Measurements from ENCODE around the gene NSG1.

Gene NSG1

GRCh38 chr4:4426511-4427120 lies 39.7 kb downstream of the NSG1 start:
- TF ChIP-seq CTCF (conservative IDR thresholded peaks at IDR 0.05) = no peak
- H3K27ac ChIP-seq = no peak overlapping the region

- H3K27ac ChIP-seq = no peak overlapping the region
- TF ChIP-seq CTCF (conservative IDR thresholded peaks at IDR 0.05) = no peak
Observed at GRCh38 chr4:4427121-4427870, 40.4 kb downstream of the NSG1 start.

- no peak for TF ChIP-seq CTCF (conservative IDR thresholded peaks at IDR 0.05)
- no peak overlapping the region for H3K27ac ChIP-seq
Observed at GRCh38 chr4:4427886-4428285, 41.0 kb downstream of the NSG1 start.

GRCh38 chr4:4428966-4429875 lies 42.3 kb downstream of the NSG1 start:
- H3K27ac ChIP-seq = no peak overlapping the region

GRCh38 chr4:4430492-4431195 lies 43.7 kb downstream of the NSG1 start:
- TF ChIP-seq CTCF (conservative IDR thresholded peaks at IDR 0.05) = peak; percentile 89
- H3K27ac ChIP-seq = no peak overlapping the region

More at GRCh38 chr4:4428966-4429875, 42.3 kb downstream of the NSG1 start:
- TF ChIP-seq CTCF (conservative IDR thresholded peaks at IDR 0.05) = no peak

- no peak for TF ChIP-seq CTCF (conservative IDR thresholded peaks at IDR 0.05)
- no peak overlapping the region for H3K27ac ChIP-seq
Observed at GRCh38 chr4:4432341-4433125, 45.6 kb downstream of the NSG1 start.

All from VCaP (cell line).